ENCODE data around the gene CXCR4.

The CXCR4 gene

DNA sequence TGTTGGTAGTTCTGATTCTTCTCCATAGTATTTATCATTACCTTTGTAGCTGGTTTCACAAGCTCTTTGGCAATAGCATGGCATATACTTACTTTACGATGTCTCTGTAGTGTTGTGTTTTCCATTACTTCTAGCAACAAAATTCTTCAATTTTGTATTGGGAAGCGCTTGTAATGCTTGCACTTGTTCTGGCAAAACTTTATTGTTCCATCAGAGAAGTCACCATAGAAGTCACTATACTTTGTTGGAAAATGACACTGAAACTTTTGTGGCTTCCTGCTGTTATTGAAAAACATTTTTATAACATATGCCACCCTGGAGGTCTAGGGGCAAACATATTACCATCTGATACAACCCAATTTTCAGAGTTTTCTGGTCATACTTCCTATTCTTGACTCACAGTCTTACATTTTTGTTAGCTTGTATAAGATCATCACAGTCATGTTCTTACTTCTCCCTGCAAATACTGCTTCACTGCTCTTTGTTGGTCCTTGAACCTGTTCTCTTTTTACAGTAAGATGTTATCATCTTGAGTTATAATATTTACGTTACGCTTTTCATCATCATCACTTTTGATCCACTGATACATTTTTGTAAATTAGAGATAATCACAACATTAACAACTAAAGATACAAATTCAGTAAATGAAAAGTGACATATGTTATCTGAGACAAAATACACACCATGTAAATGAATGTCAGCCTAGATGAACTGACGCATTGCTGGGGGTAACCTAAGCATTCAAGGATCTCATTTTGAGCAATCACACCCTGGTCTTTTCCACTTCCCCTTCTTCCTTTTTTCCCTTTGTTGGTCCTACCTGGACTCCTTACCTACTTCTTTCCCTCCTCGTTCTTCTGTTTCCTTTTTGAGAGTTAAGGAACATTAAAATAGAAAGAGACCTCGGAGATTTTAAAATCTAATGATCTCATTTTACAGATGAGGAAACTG lies 33.3 kb upstream of the CXCR4 start:
- H3K36me3 ChIP-seq = no peaks in the 10 kb centered on the region
- H3K4me1 ChIP-seq = no peaks in the 10 kb centered on the region
- TF ChIP-seq, protein P1, sequence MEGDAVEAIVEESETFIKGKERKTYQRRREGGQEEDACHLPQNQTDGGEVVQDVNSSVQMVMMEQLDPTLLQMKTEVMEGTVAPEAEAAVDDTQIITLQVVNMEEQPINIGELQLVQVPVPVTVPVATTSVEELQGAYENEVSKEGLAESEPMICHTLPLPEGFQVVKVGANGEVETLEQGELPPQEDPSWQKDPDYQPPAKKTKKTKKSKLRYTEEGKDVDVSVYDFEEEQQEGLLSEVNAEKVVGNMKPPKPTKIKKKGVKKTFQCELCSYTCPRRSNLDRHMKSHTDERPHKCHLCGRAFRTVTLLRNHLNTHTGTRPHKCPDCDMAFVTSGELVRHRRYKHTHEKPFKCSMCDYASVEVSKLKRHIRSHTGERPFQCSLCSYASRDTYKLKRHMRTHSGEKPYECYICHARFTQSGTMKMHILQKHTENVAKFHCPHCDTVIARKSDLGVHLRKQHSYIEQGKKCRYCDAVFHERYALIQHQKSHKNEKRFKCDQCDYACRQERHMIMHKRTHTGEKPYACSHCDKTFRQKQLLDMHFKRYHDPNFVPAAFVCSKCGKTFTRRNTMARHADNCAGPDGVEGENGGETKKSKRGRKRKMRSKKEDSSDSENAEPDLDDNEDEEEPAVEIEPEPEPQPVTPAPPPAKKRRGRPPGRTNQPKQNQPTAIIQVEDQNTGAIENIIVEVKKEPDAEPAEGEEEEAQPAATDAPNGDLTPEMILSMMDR (IDR thresholded peaks at IDR 0.05; ENCODE audit: low read depth, low read length) = no peak
- H3K4me3 ChIP-seq (ENCODE audit: low read depth, low read length) = no peak overlapping the region
- no peak for DNase-seq
- no peaks in the 10 kb centered on the region for H3K27me3 ChIP-seq
- H3K9me3 ChIP-seq = no peaks in the 10 kb centered on the region

DNA sequence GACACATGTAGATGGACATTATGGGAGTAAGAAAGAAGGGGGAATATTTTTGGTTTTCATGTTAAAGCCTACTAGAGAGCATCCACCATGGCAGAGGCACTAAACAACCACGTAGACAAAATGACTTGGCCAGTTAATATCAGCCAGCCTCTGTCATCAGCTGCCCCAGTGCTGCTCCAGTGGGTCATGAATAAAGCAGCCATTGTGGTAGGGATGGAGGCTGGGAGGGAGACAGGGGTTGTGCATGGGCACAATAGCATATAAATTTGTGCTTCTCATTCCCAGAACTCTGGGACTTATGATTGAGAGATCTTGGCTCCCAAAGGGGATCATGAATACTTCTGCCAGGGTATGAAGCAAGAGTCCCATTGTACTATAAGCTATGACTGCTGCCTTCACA lies 31.1 kb upstream of the CXCR4 start:
- H3K27me3 ChIP-seq = no peaks in the 10 kb centered on the region
- H3K4me3 ChIP-seq (ENCODE audit: low read depth, low read length) = no peak overlapping the region
- H3K36me3 ChIP-seq = no peaks in the 10 kb centered on the region
- DNase-seq = no peak
- H3K4me1 ChIP-seq = 0 out of 2 replicates have a peak, but pooled peaks cover 2% of the 10 kb centered on the region
- TF ChIP-seq, protein P1 (IDR thresholded peaks at IDR 0.05; ENCODE audit: low read depth, low read length) = no peak
- no peaks in the 10 kb centered on the region for H3K9me3 ChIP-seq

DNA sequence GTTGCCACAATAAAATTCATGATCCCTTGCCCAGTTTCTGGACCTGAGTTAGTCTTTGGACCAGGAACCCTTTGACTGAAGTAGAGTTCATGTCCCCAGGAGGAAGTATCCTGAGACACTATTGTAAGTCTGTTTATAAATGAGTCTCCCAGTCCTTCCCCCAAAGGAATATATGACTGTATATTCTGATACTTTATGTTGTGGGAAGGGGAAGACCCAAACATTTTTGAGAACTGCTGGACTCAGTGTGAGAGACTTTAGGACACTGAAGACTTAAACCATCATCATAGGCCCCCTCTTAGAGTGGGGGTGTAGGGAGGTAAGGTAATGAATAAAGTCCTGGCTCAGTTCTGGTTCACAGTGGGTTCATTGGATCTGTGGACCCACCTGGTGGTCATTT lies 28.6 kb upstream of the CXCR4 start:
- DNase-seq = no peak
- H3K27me3 ChIP-seq = no peaks in the 10 kb centered on the region
- no peak overlapping the region for H3K4me3 ChIP-seq (ENCODE audit: low read depth, low read length)
- H3K9me3 ChIP-seq = no peaks in the 10 kb centered on the region
- TF ChIP-seq, protein P1 (IDR thresholded peaks at IDR 0.05; ENCODE audit: low read depth, low read length) = no peak
- H3K4me1 ChIP-seq = peaks cover 18% of the 10 kb centered on the region
- no peaks in the 10 kb centered on the region for H3K36me3 ChIP-seq

DNA sequence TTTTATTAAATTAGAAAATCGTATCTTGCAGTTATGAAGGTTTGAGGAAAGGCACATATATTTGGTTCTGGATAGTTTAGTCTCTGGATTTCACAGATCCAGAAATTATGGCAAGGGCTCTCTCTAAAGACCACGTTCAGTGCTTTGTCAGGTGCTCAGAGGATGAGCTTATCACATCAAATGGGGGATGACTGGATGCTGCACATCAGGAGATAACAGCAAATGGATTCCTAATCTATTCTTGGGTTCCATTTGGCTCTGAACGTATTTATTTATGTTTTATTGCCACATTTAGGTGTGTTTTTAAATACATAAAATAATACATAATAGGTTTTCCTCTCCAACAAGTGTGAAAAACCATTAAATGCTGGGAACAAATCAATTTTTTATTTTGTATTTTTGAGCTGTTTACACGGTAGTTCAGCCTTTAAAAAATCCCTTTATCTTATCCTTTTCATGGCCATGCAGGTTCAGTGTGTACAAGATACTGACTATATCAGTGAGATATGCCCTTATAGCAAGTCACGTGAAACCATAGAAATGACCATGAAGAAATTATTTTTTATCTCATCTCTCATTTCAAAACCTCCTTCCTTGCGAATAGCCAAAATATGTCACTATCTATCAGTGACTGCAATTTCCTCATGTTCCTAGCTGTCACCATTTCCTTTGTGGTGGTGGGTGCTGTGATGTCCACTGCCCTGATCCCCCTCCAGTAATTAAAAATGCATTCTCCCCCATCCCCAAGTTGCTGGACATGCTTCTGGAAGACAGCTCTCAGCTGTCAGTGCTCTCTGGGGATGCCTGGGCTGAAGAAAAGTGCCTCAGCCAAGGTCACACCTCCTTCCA lies 25.9 kb upstream of the CXCR4 start:
- H3K27me3 ChIP-seq = no peaks in the 10 kb centered on the region
- peaks cover 18% of the 10 kb centered on the region for H3K4me1 ChIP-seq
- peak; percentile 8 for DNase-seq
- no peaks in the 10 kb centered on the region for H3K36me3 ChIP-seq
- TF ChIP-seq, protein P1 (IDR thresholded peaks at IDR 0.05; ENCODE audit: low read depth, low read length) = no peak
- no peak overlapping the region for H3K4me3 ChIP-seq (ENCODE audit: low read depth, low read length)
- no peaks in the 10 kb centered on the region for H3K9me3 ChIP-seq

DNA sequence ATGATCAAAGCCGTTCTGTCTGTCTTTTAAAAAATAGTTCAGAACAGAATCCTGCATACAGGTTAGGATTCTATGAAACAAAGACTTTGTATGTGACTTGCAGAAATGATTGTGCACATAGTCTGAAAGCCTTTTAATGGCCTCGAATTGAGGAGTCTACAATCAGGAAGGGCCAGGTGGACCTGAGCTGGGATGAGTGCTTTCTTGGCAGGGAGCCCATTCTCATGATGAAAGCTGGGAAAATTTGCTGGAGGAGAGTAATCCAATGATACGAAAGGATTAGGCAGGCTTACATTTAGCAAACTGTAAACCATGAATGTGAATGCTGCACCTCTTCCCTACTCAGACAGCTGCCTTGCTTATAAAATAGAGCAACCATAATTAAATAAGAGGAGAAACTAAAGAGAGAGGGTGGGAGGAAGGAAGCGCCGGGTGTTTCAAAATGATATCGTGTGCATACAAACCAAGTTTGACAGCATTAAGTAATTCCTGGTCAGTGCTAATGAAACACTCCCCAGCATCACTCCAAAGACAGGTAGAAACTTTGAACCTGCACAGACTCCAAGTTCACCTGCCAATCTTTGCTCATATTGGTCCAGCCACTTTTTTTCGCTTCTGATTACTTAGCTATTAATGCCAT lies 23.7 kb upstream of the CXCR4 start:
- peak; percentile 76 for DNase-seq
- H3K9me3 ChIP-seq = no peaks in the 10 kb centered on the region
- H3K4me1 ChIP-seq = peaks cover 18% of the 10 kb centered on the region
- TF ChIP-seq, protein P1 (IDR thresholded peaks at IDR 0.05; ENCODE audit: low read depth, low read length) = no peak
- no peaks in the 10 kb centered on the region for H3K36me3 ChIP-seq
- peak overlapping the region; percentile 14; the same call in 1 of the 2 replicates for H3K4me3 ChIP-seq (ENCODE audit: low read depth, low read length)
- H3K27me3 ChIP-seq = no peaks in the 10 kb centered on the region

Data from BE2C (cell line).